SK-MEL-5 (cell line): ENCODE results near the gene VLDLR. TPM values are rescaled to one million over a fixed set of nuclear protein-coding genes. Genes with fewer than 3 reads are reported as not detected.
A peak's percentile ranks its signal among the peaks of the same experiment; 100 is the strongest.

Experiments
- DNase-seq: peaks from one replicate; pipeline ENCODE4 v3.0.0-alpha.2; 2016; ENCODE audit warnings: low read depth, low spot score
- in situ Hi-C: cut with HindIII; loops from 2 replicates; pipeline ENCODE4 v1.10.0; 2016; ENCODE audit warnings: low sequenced_read_pairs, high pct_unique_total_duplicates, low pct_unique_long_range_greater_than_20kb
- polyA plus RNA-seq, 2 experiments: library from polyadenylated mRNA; depleted of rRNA; stranded (reverse); fragments of >200 nt; gene quantifications; 2 replicates each; pipeline ENCODE4 v1.2.3, GENCODE V29; 2015
- total RNA-seq: library from RNA; depleted of rRNA; stranded (reverse); fragments of >200 nt; shearing (Covaris generic); gene quantifications from 2 replicates; pipeline ENCODE4 v1.2.3, GENCODE V29; 2014; rRNA removed

Gene VLDLR
- 35.5 and 37.6 TPM in 2 replicates for total RNA-seq
- polyA plus RNA-seq (2015; cell fraction: cytosol; rRNA removed), result 32.7 and 44.1 TPM in 2 replicates
- polyA plus RNA-seq (2015; cell fraction: nucleus; rRNA removed), result 36.3 and 56.5 TPM in 2 replicates

- peak; percentile 45 for DNase-seq
Observed at GRCh38 chr9:2621722-2622460, at the start of gene VLDLR. TSS of gene VLDLR (plus strand) at chr9:2621787. CDS start at chr9:2622190, 403 bp downstream.

DNA sequence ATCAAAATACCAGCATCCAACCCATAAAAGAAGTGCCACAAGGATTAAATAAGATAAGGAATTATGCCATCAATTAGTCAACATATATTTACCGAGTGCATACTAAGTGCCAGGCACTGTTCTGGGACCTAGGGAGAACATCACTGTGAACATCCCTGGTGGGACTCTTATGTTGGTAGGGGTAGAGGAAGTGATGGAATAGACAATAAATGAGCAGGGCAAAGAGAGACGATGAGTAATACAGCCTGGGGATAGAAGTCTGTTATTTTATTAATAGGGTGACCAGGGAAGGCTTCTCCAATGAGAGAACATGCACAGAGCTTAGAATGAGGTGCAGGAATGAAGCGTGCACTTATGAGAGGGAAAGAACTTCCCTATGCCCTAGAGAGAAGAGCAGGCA, 47.4 kb upstream of the VLDLR start:
- no peak for DNase-seq
- in situ Hi-C loops, result no loop called here

More at GRCh38 chr9:2621722-2622460, at the start of gene VLDLR:
- in situ Hi-C loops, result no loop called here

DNA sequence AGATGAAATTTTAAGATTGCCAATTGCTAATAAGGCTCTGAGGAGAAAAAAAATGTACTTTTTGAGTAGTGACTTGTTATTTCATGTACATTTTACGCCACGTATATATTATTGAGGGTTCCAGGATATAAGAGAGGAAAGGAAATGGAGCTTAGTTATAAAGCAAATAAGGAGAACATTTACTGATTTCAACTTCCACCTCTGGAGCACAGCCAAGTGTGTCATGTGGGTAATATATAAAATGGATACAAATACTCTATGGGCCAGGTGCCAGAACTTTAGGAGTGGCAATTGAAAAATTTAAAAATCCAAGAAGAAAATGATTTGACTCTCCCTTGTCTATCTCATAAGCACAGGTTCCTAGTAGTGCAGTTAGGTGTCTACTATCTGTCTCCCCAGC, 45.0 kb upstream of the VLDLR start:
- DNase-seq, result no peak
- in situ Hi-C loops, result no loop called here

DNA sequence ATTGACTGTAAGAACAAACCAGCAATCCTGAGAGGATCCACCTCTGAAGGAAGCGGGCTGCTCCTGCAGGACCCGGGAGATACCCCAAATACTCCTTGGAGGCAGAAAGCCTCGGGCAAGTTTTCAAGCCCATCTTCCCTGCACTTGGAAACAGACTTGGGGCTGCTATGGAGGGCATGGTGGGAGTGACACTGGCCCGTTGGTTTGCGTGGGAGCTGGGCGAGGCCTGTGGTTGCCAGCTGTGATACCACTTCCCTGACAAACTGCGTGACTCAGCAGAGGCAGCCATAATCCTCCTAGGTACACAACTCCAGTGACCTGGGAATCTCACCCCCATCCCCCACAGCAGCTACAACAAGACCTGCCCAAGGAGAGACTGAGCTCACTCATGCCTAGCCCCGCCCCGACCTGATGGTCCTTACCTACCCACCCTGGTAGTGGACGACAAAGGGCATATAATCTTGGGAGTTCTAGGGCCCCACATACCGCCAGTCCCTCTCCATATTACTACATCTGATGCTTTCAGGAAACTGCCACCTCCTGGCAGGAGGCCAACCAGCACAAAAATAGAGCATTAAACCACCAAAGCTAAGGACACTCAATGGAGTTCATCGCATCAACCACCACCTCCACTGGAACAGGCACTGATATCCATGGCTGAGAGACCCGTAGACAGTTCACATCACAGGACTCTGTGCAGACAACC, 38.1 kb upstream of the VLDLR start:
- in situ Hi-C loops, result no loop called here
- no peak for DNase-seq

DNA sequence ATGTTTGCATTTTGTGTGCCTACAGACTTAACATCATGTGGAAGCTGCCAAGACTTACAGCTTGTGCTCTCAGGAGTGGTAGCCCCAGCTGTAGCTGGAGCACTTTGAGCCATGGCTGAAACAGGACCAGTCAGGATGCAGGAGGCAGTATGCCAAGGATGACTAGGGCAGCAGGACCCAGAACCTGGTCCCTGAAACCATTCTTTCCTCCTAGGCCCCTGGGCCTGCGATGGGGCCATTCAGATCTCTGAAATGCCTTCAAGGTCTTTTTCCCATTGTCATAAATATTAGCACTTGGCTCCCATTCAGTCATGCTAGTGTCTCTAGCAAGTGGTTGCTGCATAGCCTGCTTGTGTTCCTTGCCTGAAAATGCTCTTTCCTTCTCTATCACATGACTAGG, 29.6 kb upstream of the VLDLR start:
- in situ Hi-C loops, result no loop called here
- DNase-seq, result no peak

- DNase-seq, result no peak
- in situ Hi-C loops, result no loop called here
Observed at GRCh38 chr9:2593744-2594143, 27.8 kb upstream of the VLDLR start.

- in situ Hi-C loops, result no loop called here
- no peak for DNase-seq
Observed at GRCh38 chr9:2595973-2596372, 25.6 kb upstream of the VLDLR start.

DNA sequence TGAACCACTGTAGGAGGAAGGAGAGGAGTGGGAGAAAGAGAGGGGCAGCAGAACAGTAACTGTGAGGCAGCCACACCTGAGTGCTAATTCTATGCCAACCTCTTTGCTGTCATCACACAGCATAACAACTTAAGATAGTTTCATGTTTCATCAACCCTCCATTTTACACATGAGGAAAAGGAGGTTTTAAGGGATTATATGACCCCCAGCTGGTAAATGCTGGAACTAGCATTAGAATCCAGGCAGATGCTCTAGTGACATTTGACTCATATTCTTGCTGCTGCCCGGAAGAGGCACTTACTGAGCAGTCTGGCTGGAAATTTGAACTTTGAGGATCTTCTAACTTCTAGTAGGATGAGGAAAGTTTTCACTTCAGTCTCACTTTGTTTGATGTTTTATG, 24.1 kb upstream of the VLDLR start:
- DNase-seq, result peak; percentile 27
- in situ Hi-C loops, result no loop called here

GRCh38 chr9:2599896-2600295, 21.7 kb upstream of the VLDLR start:
- in situ Hi-C loops, result no loop called here

DNA sequence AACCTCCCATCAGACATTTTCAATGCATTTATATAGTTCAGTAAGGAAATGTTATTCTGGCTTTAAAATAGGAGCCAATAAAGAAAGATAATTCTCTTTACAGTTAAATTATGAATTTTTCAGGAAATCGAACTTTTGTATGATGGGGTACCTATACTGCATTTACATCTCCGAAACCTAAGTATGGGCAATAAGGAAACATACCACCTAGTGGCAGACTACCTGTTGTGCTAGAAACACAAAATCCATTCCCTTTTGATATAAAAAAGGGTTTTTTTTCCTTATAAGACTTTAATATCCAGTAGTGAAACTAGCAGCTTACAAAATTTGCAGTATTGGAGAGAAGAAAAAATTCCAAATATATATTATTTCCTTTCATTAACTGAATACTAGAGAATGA, 21.3 kb upstream of the VLDLR start:
- in situ Hi-C loops, result no loop called here
- peak; percentile 11 for DNase-seq

More at GRCh38 chr9:2599896-2600295, 21.7 kb upstream of the VLDLR start:
- no peak for DNase-seq

DNA sequence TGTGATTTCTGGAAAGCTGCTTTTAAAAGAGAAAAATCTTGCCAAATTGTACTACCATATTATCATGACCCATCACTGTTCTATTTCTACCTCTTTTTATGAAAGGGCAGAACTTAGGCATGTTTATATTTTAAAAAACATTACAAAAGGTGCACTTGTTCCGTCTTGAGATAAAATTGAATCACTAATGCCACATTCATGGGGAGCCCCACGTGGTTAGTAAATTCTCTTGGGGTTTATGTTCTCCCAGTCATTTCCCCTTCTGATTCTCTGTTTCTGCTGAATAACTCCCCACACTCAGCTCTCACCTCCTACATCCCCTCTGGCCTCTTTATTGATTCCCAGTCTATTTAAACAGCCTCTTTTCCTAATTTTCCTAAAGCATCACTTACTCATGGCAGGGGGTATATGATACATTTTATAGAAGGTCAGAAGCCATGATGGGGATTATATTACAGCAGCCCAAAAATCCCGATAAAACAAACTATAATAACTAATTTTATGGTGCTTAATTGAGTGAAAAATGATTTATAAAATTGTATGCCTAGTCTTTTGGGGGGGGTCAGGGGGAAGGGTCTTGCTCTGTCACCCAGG, 19.7 kb upstream of the VLDLR start:
- DNase-seq, result no peak
- in situ Hi-C loops, result no loop called here

DNA sequence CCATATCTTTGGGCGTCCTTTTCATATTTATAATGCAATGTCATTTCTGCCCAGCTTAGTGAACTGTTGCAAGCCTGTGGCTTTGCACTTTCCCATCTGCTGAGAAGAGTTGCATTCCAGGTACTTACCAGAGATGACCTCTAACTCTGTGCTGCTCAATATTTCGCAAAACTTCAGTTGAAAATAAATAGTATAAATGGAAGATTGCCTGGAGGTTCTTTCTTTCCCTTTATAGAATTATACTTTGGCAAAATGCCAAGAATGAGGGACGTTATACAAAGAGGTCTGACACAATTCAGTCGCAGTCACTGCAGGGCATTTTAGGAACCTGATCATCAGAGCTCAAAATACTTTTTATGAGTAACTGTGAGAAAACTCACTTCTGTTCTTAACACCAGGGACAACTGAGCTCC, 18.9 kb upstream of the VLDLR start:
- peak; percentile 25 for DNase-seq

DNA sequence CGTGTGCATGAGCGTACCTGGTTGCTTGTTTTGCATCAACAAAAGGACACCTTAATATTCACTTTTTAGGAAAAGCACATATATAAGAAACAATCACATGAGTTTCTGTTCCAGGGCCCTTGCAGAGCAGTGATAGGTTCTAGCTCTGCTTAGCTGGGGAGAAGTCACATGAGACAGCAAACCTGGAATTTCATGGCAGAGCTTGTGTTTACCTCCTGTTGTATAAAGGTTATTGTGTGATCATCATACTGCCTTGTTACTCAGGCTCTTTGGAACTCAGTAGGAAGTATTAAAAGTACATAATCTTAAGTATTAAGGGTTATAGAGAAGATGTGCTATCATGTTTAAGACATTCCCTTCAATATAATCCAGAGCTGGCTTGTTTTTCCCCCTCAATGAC, 18.0 kb upstream of the VLDLR start:
- in situ Hi-C loops, result no loop called here
- DNase-seq, result no peak

More for the DNA sequence above, 18.9 kb upstream of the VLDLR start:
- in situ Hi-C loops, result no loop called here

GRCh38 chr9:2605246-2605645, 16.3 kb upstream of the VLDLR start:
- no peak for DNase-seq
- in situ Hi-C loops, result no loop called here

DNA sequence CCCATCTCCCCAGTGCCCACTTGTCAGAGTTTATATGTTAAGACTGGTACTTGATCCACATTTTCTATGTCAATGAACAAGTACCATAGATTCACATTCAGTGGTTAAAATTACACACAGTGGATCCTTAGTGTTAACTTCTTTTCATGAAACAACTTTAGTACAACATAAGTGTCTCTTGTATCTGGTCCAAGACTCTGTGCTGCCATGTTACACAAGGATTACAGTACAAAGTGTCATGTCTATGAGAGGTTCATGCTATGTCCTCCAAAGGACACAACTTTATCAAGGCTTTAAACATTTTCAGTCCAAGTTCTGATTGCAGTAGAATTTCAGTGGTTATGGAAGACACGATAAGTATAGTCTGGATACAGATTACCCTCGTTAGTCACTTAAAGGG, 13.3 kb upstream of the VLDLR start:
- in situ Hi-C loops, result no loop called here
- DNase-seq, result no peak

- in situ Hi-C loops, result no loop called here
- DNase-seq, result no peak
Observed at GRCh38 chr9:2610985-2611384, 10.6 kb upstream of the VLDLR start.

DNA sequence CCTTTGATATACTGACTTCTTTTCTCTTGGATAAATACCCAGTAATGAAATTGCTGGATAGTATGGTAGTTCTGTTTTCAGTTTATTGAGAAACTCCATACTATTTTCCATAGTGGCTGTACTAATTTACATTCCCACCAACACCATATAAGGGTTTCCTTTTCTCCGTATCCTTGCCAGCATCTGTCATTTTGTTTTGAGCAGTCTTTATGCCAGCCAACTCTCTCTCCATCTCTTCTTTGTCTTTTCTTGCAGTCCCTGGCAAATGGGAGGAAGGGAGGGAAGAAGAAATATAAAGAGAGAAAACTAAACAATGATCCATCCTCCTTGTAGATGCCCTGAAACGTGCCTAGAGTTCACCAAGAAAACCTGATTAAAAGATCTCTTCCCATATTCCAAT, 9.6 kb upstream of the VLDLR start:
- in situ Hi-C loops, result no loop called here
- DNase-seq, result no peak

DNA sequence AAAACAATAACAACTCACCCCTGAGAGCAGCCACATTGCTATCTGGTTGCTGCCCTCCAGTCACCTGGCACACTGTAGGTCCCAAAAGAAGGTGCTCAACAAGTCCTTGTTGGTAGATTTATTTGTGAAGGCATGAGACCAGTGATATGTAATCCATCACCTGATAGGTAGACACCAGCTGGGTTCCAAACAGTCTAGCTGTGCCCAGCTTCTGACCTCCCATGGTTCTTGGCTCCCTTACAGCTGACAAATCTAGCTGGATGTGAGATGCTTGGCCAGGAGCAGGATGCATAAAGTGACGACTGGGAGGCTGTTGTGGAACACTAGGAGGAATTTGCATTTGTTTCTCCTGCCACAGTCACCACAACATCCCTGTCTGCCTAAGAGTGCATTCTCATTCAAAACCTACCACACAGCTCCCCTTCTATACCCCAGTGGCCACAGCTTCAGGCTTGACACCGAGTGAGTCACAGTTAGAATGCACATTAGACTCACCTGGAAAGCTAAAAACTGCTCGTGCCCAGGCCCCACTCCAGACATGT, 7.8 kb upstream of the VLDLR start:
- in situ Hi-C loops, result no loop called here
- no peak for DNase-seq
